Measurements from ENCODE around the gene DTD1.

DTD1 gene

DNA sequence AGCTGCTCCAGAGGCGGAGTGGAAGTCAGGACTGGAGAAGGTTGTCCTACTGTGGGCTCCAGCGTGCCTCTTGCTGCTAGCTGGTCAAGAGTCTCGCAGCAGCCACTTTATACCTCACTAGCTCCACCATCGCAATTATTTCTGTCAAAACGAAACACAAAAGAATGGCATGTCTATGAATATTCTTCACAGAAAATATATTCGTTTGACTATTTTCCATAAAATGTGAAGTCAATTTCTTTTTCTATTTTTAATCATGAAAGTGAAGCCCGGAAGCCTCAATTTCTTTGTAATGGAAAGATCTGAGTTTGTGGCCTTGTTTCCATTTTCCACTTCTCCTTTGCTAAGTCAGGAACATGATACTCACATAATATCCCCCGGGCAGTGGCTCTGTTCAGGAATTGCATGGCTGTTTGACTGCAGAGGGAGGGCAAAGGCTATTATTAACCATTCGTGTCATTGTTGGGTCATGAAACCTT is 51.7 kb downstream of the DTD1 start:
- no peaks in the 10 kb centered on the region for H3K9me3 ChIP-seq (ENCODE audit: insufficient read depth, low read depth, low read length)
- no peak overlapping the region for H3K9ac ChIP-seq (ENCODE audit: low read depth, low read length, poor library complexity, severe bottlenecking)
- H3K27me3 ChIP-seq (ENCODE audit: insufficient read depth, low read length, poor library complexity, severe bottlenecking) = no peaks in the 10 kb centered on the region
- H3K4me2 ChIP-seq (ENCODE audit: low read depth, low read length, poor library complexity, severe bottlenecking) = no peak overlapping the region
- no peaks in the 10 kb centered on the region for H3K36me3 ChIP-seq (ENCODE audit: insufficient read depth, low read length)
- H3F3A ChIP-seq (ENCODE audit: low read depth) = no peaks in the 10 kb centered on the region
- TF ChIP-seq EZH2phosphoT487 (IDR thresholded peaks at IDR 0.05; ENCODE audit: borderline replicate concordance) = no peak
- TF ChIP-seq, protein P1, sequence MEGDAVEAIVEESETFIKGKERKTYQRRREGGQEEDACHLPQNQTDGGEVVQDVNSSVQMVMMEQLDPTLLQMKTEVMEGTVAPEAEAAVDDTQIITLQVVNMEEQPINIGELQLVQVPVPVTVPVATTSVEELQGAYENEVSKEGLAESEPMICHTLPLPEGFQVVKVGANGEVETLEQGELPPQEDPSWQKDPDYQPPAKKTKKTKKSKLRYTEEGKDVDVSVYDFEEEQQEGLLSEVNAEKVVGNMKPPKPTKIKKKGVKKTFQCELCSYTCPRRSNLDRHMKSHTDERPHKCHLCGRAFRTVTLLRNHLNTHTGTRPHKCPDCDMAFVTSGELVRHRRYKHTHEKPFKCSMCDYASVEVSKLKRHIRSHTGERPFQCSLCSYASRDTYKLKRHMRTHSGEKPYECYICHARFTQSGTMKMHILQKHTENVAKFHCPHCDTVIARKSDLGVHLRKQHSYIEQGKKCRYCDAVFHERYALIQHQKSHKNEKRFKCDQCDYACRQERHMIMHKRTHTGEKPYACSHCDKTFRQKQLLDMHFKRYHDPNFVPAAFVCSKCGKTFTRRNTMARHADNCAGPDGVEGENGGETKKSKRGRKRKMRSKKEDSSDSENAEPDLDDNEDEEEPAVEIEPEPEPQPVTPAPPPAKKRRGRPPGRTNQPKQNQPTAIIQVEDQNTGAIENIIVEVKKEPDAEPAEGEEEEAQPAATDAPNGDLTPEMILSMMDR (conservative IDR thresholded peaks at IDR 0.05; ENCODE audit: low read length) = no peak
- H4K20me1 ChIP-seq (ENCODE audit: insufficient read depth, low read length, poor library complexity, severe bottlenecking) = no peaks in the 10 kb centered on the region
- H3K4me3 ChIP-seq (ENCODE audit: low read length, poor library complexity, severe bottlenecking) = no peak overlapping the region
- H2AFZ ChIP-seq (ENCODE audit: low read length) = no peak overlapping the region
- H3K79me2 ChIP-seq (ENCODE audit: insufficient read depth, low read length) = no peaks in the 10 kb centered on the region
- H3K4me1 ChIP-seq (ENCODE audit: insufficient read depth, low read length, poor library complexity, severe bottlenecking) = peaks cover 13% of the 10 kb centered on the region
- H3K9me2 ChIP-seq (replicated peaks; ENCODE audit: low read depth, low read length) = no peaks in the 10 kb centered on the region

DNA sequence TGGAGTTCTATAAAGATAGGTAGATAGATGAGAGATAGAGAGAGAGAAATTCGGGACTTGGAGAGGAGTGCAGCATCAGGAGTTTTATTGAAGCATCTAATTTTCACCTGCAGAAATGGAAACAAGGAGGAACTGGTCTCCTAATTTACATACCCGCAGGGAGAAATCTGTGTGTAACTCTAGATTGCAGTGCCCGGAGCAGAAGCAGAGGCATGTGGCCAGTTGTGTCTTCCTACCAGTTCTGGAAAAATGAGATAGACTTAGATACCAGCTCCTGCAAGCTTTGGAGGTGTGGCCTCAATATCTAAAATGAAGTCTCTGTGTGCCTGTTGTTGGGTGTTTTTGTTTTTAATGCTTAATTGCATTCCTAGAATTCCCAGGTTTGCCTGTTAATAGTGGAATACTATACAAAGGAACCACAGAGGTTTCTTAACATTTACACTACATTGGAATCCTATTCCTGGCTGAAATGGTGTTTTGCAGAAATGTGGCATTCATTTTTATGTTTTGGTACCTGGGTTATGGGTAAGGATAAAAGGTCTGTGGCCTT is 57.4 kb downstream of the DTD1 start:
- H2AFZ ChIP-seq (ENCODE audit: low read length) = no peak overlapping the region
- no peaks in the 10 kb centered on the region for H4K20me1 ChIP-seq (ENCODE audit: insufficient read depth, low read length, poor library complexity, severe bottlenecking)
- no peaks in the 10 kb centered on the region for H3K9me3 ChIP-seq (ENCODE audit: insufficient read depth, low read depth, low read length)
- H3K36me3 ChIP-seq (ENCODE audit: insufficient read depth, low read length) = no peaks in the 10 kb centered on the region
- H3K9me2 ChIP-seq (replicated peaks; ENCODE audit: low read depth, low read length) = no peaks in the 10 kb centered on the region
- H3K4me2 ChIP-seq (ENCODE audit: low read depth, low read length, poor library complexity, severe bottlenecking) = no peak overlapping the region
- no peak for TF ChIP-seq EZH2phosphoT487 (IDR thresholded peaks at IDR 0.05; ENCODE audit: borderline replicate concordance)
- TF ChIP-seq, protein P1 (conservative IDR thresholded peaks at IDR 0.05; ENCODE audit: low read length) = no peak
- no peaks in the 10 kb centered on the region for H3F3A ChIP-seq (ENCODE audit: low read depth)
- H3K79me2 ChIP-seq (ENCODE audit: insufficient read depth, low read length) = no peaks in the 10 kb centered on the region
- no peaks in the 10 kb centered on the region for H3K4me1 ChIP-seq (ENCODE audit: insufficient read depth, low read length, poor library complexity, severe bottlenecking)
- H3K4me3 ChIP-seq (ENCODE audit: low read length, poor library complexity, severe bottlenecking) = no peak overlapping the region
- H3K27me3 ChIP-seq (ENCODE audit: insufficient read depth, low read length, poor library complexity, severe bottlenecking) = no peaks in the 10 kb centered on the region
- H3K9ac ChIP-seq (ENCODE audit: low read depth, low read length, poor library complexity, severe bottlenecking) = no peak overlapping the region

DNA sequence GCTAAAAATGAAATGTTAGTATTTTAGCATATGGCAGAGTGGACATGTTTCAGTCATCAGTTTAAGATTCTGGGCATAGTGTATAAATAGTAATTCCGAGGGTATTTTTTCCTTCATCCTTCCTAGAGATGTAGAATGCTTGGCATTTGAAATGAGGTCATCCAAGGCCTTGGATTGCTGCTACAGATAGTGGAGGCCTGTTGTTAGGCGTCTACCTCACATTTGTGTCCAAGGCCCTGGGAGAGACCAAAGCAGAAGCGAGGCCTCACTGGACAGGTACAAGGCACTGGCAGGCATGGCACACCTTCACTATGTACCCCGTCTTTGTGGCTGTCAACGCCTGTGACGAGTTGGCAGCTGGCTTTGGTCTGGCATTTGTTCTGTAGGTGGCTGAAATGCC is 58.0 kb downstream of the DTD1 start:
- no peaks in the 10 kb centered on the region for H3K4me1 ChIP-seq (ENCODE audit: insufficient read depth, low read length, poor library complexity, severe bottlenecking)
- H3K9ac ChIP-seq (ENCODE audit: low read depth, low read length, poor library complexity, severe bottlenecking) = no peak overlapping the region
- TF ChIP-seq, protein P1 (conservative IDR thresholded peaks at IDR 0.05; ENCODE audit: low read length) = no peak
- no peak for TF ChIP-seq EZH2phosphoT487 (IDR thresholded peaks at IDR 0.05; ENCODE audit: borderline replicate concordance)

More for the DNA sequence above, 58.0 kb downstream of the DTD1 start:
- Histone ChIP-seq H2AFZ (ENCODE audit: low read length) (no peak overlapping the region), H3F3A (ENCODE audit: low read depth) (no peaks in the 10 kb centered on the region), H3K79me2 (ENCODE audit: insufficient read depth, low read length) (no peaks in the 10 kb centered on the region), H3K4me3 (ENCODE audit: low read length, poor library complexity, severe bottlenecking) (no peak overlapping the region), H3K4me2 (ENCODE audit: low read depth, low read length, poor library complexity, severe bottlenecking) (no peak overlapping the region), H3K9me2 (replicated peaks; ENCODE audit: low read depth, low read length) (no peaks in the 10 kb centered on the region), H3K27me3 (ENCODE audit: insufficient read depth, low read length, poor library complexity, severe bottlenecking) (no peaks in the 10 kb centered on the region), H3K9me3 (ENCODE audit: insufficient read depth, low read depth, low read length) (no peaks in the 10 kb centered on the region), H4K20me1 (ENCODE audit: insufficient read depth, low read length, poor library complexity, severe bottlenecking) (no peaks in the 10 kb centered on the region), H3K36me3 (ENCODE audit: insufficient read depth, low read length) (no peaks in the 10 kb centered on the region)

Data from Loucy (cell line).